Thoracic aorta (tissue), 2 donors: ENCODE measurements around the gene PHAF1. TPM values are rescaled to one million over a fixed set of nuclear protein-coding genes. Genes with fewer than 3 reads are reported as not detected.

Experiments used
- ATAC-seq: fragments of 150-250 bp; one replicate; pipeline ENCODE4 v1.8.0; 2017; ENCODE audit warnings: low read depth; ENCODE audit not compliant: insufficient number of reproducible peaks, low FRiP score
- DNase-seq: peaks from one replicate; pipeline ENCODE4 v3.0.0-alpha.2; 2020; ENCODE audit warnings: low spot score
- H3K27ac ChIP-seq, 2 donors: fragments of 200-600 bp; sonication (generic); 1 replicate in 1 of 2; 2 replicates in 1 of 2; pipeline ENCODE4 v1.5.1; 2016; ENCODE audit warnings: mild to moderate bottlenecking in 2 of 2, moderate library complexity in 2 of 2
- H3K27me3 ChIP-seq: fragments of 200-600 bp; sonication (generic); replicated peaks from 2 replicates; pipeline ENCODE4 v1.6.0; 2016; ENCODE audit warnings: mild to moderate bottlenecking; ENCODE audit not compliant: insufficient read depth
- H3K36me3 ChIP-seq: fragments of 200-600 bp; sonication (generic); one replicate; pipeline ENCODE4 v1.5.1; 2016
- H3K4me1 ChIP-seq, 2 donors: fragments of 200-600 bp; sonication (generic); 1 replicate in 1 of 2; 2 replicates in 1 of 2; pipeline versions ENCODE4 v1.5.1 to v1.6.0; 2016; ENCODE audit warnings: low read depth in 2 of 2, mild to moderate bottlenecking in 1 of 2; ENCODE audit not compliant: control insufficient read depth in 1 of 2
- H3K4me3 ChIP-seq: fragments of 200-600 bp; sonication (generic); 2 replicates; pipeline ENCODE4 v1.5.1; 2016; ENCODE audit warnings: mild to moderate bottlenecking
- H3K9me3 ChIP-seq: fragments of 200-600 bp; sonication (generic); 2 replicates; pipeline ENCODE4 v1.5.1; 2016
- total RNA-seq, 2 donors: library from RNA; depleted of rRNA; stranded (reverse); fragments of >200 nt; gene quantifications; one replicate each; pipeline versions ENCODE4 v1.1.0 to v1.2.3, GENCODE V29; 2016
- TF ChIP-seq, protein P1 (sequence below): fragments of 200-600 bp; sonication (generic); IDR thresholded peaks from one replicate; pipeline ENCODE4 v1.5.1; 2019; ENCODE audit warnings: antibody characterized with exemption

Gene PHAF1
- total RNA-seq, 2 donors from 2014 or later: 15.6 to 27.2 TPM

DNA sequence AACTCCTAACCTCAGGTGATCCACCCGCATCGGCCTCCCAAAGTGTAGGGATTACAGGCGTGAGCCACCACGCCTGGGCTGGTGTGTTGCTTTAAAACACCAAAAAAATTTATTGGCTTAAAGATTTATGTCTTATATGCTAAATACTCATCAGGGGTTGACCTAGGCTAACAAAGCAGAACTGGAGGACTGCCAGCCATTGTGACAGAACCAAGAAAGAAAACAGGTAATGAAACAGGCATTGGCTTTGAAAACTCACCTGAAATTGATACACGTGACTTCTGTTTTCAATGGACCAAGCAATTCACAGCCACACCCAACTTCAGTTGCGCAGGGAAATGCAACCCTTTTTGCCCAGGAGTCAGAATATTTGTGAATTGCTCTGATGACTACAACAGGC, 4.9 kb upstream of the PHAF1 start:
- H3K27ac ChIP-seq: no peak overlapping the region
- no peaks in the 10 kb centered on the region for H3K36me3 ChIP-seq
- DNase-seq (no peak), ATAC-seq (no peak)
- TF ChIP-seq, protein P1, sequence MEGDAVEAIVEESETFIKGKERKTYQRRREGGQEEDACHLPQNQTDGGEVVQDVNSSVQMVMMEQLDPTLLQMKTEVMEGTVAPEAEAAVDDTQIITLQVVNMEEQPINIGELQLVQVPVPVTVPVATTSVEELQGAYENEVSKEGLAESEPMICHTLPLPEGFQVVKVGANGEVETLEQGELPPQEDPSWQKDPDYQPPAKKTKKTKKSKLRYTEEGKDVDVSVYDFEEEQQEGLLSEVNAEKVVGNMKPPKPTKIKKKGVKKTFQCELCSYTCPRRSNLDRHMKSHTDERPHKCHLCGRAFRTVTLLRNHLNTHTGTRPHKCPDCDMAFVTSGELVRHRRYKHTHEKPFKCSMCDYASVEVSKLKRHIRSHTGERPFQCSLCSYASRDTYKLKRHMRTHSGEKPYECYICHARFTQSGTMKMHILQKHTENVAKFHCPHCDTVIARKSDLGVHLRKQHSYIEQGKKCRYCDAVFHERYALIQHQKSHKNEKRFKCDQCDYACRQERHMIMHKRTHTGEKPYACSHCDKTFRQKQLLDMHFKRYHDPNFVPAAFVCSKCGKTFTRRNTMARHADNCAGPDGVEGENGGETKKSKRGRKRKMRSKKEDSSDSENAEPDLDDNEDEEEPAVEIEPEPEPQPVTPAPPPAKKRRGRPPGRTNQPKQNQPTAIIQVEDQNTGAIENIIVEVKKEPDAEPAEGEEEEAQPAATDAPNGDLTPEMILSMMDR: no peak
- H3K4me3 ChIP-seq: no peak overlapping the region
- H3K4me1 ChIP-seq: peaks cover 0 to 23% of the 10 kb centered on the region in 2 donors
- H3K27me3 ChIP-seq: no peaks in the 10 kb centered on the region
- H3K9me3 ChIP-seq: no peaks in the 10 kb centered on the region

DNA sequence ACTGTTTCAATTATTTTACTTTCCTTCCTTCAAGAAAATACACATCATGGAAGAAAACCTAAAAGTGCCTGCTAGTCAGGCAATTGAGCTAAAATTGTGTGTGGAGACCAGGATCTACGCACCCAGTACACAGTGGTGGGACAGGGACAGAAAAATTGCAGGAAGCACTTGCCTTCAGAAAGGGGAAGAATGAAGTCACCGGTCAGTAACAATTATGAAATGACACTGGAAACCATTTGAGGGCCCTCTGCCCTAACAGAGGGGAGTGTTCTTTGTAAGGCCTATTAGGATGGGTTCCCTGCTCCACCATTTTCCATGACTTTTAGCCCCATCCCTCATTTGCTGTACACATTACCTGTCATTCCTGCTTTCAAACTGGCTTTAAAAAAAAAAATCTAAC, 4.5 kb upstream of the PHAF1 start:
- no peak for ATAC-seq

DNA sequence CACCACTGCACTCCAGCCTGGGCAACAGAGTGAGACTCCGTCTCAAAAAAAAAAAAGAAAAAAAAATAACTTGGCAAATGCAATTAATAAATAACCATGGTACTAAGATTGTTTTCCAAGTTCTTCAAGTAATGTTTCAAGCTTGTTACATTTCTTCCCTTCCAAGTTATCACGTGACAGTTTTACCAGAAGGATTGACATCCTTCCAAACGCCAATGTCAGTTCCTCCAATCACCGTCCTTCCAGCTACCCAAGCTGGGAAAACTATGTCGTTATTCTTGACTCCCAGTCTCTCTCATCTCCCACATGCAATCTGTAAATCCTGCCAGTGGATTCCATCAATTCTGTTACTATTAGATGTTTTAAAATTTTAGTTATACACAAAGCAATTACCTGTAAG, 3.9 kb upstream of the PHAF1 start:
- TF ChIP-seq, protein P1: no peak
- Histone ChIP-seq H3K27me3 (no peaks in the 10 kb centered on the region), H3K36me3 (no peaks in the 10 kb centered on the region), H3K4me3 (no peak overlapping the region), H3K4me1 (peaks cover 5 to 30% of the 10 kb centered on the region in 2 donors), H3K9me3 (no peaks in the 10 kb centered on the region), H3K27ac (peak overlapping the region; percentile 10 to 28)
- no peak for ATAC-seq
- DNase-seq: no peak

More for the DNA sequence above, 4.5 kb upstream of the PHAF1 start:
- DNase-seq: no peak
- TF ChIP-seq, protein P1: no peak
- Histone ChIP-seq H3K9me3 (no peaks in the 10 kb centered on the region), H3K4me1 (peaks cover 0 to 24% of the 10 kb centered on the region in 2 donors), H3K4me3 (no peak overlapping the region), H3K36me3 (no peaks in the 10 kb centered on the region), H3K27ac (peak overlapping the region; percentile 28 to 30), H3K27me3 (no peaks in the 10 kb centered on the region)

DNA sequence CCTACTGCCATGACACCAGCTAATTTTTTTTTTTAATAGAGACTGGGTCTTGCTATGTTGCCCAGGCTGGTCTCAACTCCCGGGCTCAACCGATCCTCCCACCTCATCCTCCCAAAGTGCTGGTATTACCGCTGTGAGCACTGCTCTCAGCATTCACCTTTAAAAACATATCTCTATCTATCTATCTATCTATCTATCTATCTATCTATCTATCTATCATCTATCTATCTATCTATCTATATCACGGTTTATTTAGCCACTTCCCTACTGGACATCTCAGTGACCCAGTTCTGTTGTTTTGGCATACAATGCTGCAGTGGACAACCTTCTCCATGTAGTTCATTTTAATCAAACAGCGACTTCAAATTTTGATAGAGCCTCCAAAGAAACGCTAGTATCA, 1.3 kb upstream of the PHAF1 start:
- no peak for ATAC-seq
- H3K36me3 ChIP-seq: no peaks in the 10 kb centered on the region
- H3K4me3 ChIP-seq: no peak overlapping the region
- no peaks in the 10 kb centered on the region for H3K9me3 ChIP-seq
- H3K4me1 ChIP-seq: peaks cover 12 to 40% of the 10 kb centered on the region in 2 donors
- TF ChIP-seq, protein P1: no peak
- no peaks in the 10 kb centered on the region for H3K27me3 ChIP-seq
- no peak for DNase-seq
- H3K27ac ChIP-seq: no peak overlapping the region

DNA sequence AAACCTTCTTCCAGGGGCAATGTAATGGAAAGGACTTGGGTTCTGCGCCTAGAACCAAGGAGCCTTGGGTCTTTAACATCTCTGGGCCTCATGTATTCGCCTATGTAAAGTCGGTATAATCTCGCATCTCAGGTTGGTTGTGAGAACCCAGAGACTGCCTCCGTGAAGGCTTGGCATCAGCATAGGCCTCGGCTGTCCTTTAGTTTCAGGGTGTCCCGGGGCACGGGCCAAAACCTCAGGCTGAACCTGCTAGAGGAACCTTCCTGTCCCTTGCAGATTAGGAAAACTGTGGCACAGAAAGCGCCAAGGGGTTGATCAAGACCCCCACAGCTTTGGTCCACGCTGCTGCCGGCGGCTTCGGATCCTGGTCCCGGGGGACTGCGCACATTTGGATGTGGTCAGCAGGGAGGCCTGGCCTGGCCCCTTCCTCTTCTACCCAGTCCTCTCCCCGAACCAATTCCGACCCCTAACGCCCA, 772 bp upstream of the PHAF1 start:
- Histone ChIP-seq H3K4me1 (peaks cover 12 to 40% of the 10 kb centered on the region in 2 donors), H3K4me3 (peak overlapping the region; percentile 87), H3K9me3 (no peaks in the 10 kb centered on the region), H3K36me3 (no peaks in the 10 kb centered on the region), H3K27me3 (no peaks in the 10 kb centered on the region), H3K27ac (peak overlapping the region; percentile 82 to 84)
- TF ChIP-seq, protein P1: no peak
- ATAC-seq: no peak
- no peak for DNase-seq
